ENCODE measurements around the gene CIZ1. TPM values are rescaled to one million over a fixed set of nuclear protein-coding genes. Genes with fewer than 3 reads are reported as not detected.

Gene CIZ1, protein sequence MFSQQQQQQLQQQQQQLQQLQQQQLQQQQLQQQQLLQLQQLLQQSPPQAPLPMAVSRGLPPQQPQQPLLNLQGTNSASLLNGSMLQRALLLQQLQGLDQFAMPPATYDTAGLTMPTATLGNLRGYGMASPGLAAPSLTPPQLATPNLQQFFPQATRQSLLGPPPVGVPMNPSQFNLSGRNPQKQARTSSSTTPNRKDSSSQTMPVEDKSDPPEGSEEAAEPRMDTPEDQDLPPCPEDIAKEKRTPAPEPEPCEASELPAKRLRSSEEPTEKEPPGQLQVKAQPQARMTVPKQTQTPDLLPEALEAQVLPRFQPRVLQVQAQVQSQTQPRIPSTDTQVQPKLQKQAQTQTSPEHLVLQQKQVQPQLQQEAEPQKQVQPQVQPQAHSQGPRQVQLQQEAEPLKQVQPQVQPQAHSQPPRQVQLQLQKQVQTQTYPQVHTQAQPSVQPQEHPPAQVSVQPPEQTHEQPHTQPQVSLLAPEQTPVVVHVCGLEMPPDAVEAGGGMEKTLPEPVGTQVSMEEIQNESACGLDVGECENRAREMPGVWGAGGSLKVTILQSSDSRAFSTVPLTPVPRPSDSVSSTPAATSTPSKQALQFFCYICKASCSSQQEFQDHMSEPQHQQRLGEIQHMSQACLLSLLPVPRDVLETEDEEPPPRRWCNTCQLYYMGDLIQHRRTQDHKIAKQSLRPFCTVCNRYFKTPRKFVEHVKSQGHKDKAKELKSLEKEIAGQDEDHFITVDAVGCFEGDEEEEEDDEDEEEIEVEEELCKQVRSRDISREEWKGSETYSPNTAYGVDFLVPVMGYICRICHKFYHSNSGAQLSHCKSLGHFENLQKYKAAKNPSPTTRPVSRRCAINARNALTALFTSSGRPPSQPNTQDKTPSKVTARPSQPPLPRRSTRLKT
- polyA plus RNA-seq (2013, experiment 1 of 2) = 108 TPM
- polyA plus RNA-seq (2013, experiment 2 of 2) = 110 TPM

DNA sequence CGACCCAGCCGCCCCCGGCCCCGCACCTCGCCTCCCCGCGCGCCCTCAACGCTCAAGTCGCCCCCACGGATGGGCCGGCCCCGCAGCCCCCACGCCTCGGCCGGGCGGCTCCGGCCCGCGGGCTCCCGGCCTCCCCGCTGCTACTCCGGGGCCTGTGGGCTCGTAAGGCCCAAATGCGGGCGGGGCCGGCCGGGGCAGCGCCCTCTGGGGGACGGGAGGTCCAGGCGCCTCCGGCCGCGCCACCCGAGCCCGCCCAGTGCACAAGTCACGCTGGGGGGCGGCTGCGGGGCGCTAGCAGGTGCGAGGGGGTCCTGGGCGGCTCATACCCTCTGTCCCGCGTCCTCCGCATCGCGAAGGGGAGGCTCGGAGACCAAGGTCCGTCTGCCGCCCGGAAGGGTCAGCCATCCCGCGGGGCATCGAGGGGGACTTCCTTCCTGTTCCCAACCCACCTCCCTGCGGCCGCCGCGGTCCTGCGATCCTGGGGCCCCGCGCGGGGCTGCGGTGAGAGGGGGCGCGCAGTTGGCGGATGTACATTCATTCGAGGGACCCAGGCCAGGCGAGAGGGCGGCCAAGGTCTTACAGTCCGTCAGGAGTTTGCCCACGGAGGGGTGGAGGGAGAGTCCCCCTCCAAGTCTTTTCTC is at the start of gene CIZ1:
CIZ1 (minus strand) TSS at position 167 of the 641 bp plus-strand sequence. CDS start 715 bp downstream, outside the sequence.
- H3K18ac ChIP-seq (ENCODE audit: low read length) = peak within 1 kb of the TSS; percentile 64
- H2BK15ac ChIP-seq (replicated peaks; ENCODE audit: low read depth) = no peak within 1 kb of the TSS
- H4K5ac ChIP-seq (ENCODE audit: low read length) = no peak within 1 kb of the TSS
- H3K79me2 ChIP-seq (ENCODE audit: control insufficient read depth, insufficient read depth, low read length) = no peaks in the 10 kb centered on the region
- no peak within 1 kb of the TSS for H3K23ac ChIP-seq (ENCODE audit: low read length)
- H2BK120ac ChIP-seq (ENCODE audit: low read depth, low read length) = no peak within 1 kb of the TSS
- H3K79me1 ChIP-seq (ENCODE audit: low read length) = peaks cover 4% of the 10 kb centered on the region
- H3K56ac ChIP-seq (ENCODE audit: low read length) = peak within 1 kb of the TSS; percentile 93
- no CpG with 5 or more reads among the region's 71 CpGs for WGBS (ENCODE audit: extremely low coverage, insufficient coverage, low lambda C conversion rate)
- peak; percentile 76 for DNase-seq
- H3K4me1 ChIP-seq (ENCODE audit: control insufficient read depth, low read depth, low read length) = peaks cover 2% of the 10 kb centered on the region
- H3K36me3 ChIP-seq (ENCODE audit: control insufficient read depth, insufficient read depth, low read length) = no peaks in the 10 kb centered on the region
- no peaks in the 10 kb centered on the region for H3K27me3 ChIP-seq (ENCODE audit: insufficient read depth, low read length, poor library complexity)
- peak within 1 kb of the TSS; percentile 4 for H3K27ac ChIP-seq (ENCODE audit: low read depth, low read length)
- H2AK5ac ChIP-seq (ENCODE audit: low read length) = peak within 1 kb of the TSS; percentile 22
- no peak within 1 kb of the TSS for H2BK5ac ChIP-seq (ENCODE audit: low read length)
- peak within 1 kb of the TSS; percentile 92 for H3K4me2 ChIP-seq (ENCODE audit: low read length)
- H3K9ac ChIP-seq (ENCODE audit: low read length) = peak within 1 kb of the TSS; percentile 85
- H4K8ac ChIP-seq (ENCODE audit: low read depth, low read length) = peak within 1 kb of the TSS; percentile 67
- peak within 1 kb of the TSS; percentile 89 for H3K4ac ChIP-seq (ENCODE audit: low read depth, low read length)
- H3K4me3 ChIP-seq (ENCODE audit: low read length) = peak within 1 kb of the TSS; percentile 67

DNA sequence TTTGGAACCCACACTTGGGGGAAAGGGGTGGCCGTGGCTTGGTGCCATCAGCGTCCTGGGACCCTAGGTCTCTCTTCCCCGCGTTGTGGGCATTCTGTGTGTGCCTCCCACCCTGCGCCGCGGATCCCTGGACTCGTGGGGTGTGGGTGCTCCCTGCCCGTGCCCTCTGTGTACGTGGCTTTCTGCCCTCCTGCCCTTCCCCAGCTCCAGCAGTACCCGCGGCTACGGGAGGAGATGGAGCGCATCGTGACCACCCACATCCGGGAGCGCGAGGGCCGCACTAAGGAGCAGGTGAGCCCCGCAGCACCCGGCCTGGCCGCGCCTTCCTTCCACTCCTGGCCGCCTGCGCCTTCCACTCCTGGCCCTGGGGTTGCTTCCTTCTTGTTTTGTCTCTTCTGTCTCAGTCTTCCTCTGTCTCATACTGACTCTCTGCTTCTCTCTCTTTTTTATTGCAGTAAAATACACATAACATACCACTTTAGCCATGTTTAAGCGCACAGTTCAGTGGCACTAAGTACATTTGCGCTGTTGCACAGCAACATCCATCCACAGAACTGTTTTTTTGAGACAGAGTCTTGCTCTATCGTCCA is 42.5 kb upstream of the CIZ1 start:
- H4K8ac ChIP-seq (ENCODE audit: low read depth, low read length) = no peak overlapping the region
- H3K79me2 ChIP-seq (ENCODE audit: control insufficient read depth, insufficient read depth, low read length) = no peaks in the 10 kb centered on the region
- no peaks in the 10 kb centered on the region for H3K4me1 ChIP-seq (ENCODE audit: control insufficient read depth, low read depth, low read length)
- no peak overlapping the region for H4K5ac ChIP-seq (ENCODE audit: low read length)
- no CpG with 5 or more reads among the region's 28 CpGs for WGBS (ENCODE audit: extremely low coverage, insufficient coverage, low lambda C conversion rate)
- no peak overlapping the region for H3K9ac ChIP-seq (ENCODE audit: low read length)
- no peak overlapping the region for H2BK15ac ChIP-seq (replicated peaks; ENCODE audit: low read depth)
- H3K36me3 ChIP-seq (ENCODE audit: control insufficient read depth, insufficient read depth, low read length) = no peaks in the 10 kb centered on the region
- H3K18ac ChIP-seq (ENCODE audit: low read length) = no peak overlapping the region
- no peak overlapping the region for H3K56ac ChIP-seq (ENCODE audit: low read length)
- no peak overlapping the region for H3K4me3 ChIP-seq (ENCODE audit: low read length)
- no peak for DNase-seq
- no peak overlapping the region for H3K4me2 ChIP-seq (ENCODE audit: low read length)
- no peak overlapping the region for H2AK5ac ChIP-seq (ENCODE audit: low read length)
- H3K79me1 ChIP-seq (ENCODE audit: low read length) = no peaks in the 10 kb centered on the region
- H3K27me3 ChIP-seq (ENCODE audit: insufficient read depth, low read length, poor library complexity) = no peaks in the 10 kb centered on the region
- no peak overlapping the region for H3K4ac ChIP-seq (ENCODE audit: low read depth, low read length)
- no peak overlapping the region for H3K27ac ChIP-seq (ENCODE audit: low read depth, low read length)
- no peak overlapping the region for H2BK5ac ChIP-seq (ENCODE audit: low read length)
- H2BK120ac ChIP-seq (ENCODE audit: low read depth, low read length) = no peak overlapping the region
- no peak overlapping the region for H3K23ac ChIP-seq (ENCODE audit: low read length)

DNA sequence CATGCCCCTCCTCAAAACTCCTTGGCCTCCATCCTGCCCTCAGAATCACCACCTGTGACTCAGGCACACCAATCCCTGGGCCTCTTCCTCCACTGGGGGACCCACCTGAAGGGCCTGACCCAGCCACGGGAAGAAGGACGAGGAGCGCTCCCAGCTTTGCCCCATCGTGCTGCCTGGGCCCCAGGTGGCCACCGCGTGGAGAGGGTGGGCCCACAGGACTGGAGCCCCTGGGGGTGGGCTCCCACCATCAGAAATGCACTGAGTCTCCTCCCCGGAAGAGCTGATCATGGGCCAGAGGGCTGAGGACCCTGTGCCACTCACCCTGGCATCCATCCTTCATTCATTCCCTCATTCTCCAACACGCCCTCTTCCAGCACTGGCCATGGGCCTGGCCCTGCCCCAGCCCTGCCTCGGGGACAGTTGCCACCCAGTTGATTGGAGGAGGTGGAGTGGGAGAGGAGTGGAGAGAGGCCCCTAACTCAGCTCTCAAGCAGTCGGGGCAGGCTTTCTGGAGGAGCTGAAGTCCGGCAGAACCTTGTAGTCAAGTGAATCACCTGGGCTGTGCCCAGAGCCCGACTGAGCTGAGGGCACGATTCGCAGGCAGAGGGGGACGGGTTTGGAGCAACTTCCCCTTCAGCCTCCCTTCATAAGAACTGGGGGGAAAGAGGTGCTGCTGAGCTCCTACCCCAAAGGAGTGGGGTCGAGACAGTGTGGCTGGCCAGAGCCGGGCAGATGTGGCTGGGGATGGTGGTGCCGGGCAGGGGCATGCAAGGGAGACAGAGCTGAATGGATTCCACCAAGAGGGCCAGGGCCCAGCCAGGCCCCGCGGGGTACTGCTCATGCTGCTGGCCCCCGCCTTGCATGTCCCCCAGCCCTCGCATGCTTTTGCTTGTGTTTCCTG is 41.4 kb upstream of the CIZ1 start:
- no peaks in the 10 kb centered on the region for H3K79me1 ChIP-seq (ENCODE audit: low read length)
- WGBS (ENCODE audit: extremely low coverage, insufficient coverage, low lambda C conversion rate) = no CpG with 5 or more reads among the region's 22 CpGs

DNA sequence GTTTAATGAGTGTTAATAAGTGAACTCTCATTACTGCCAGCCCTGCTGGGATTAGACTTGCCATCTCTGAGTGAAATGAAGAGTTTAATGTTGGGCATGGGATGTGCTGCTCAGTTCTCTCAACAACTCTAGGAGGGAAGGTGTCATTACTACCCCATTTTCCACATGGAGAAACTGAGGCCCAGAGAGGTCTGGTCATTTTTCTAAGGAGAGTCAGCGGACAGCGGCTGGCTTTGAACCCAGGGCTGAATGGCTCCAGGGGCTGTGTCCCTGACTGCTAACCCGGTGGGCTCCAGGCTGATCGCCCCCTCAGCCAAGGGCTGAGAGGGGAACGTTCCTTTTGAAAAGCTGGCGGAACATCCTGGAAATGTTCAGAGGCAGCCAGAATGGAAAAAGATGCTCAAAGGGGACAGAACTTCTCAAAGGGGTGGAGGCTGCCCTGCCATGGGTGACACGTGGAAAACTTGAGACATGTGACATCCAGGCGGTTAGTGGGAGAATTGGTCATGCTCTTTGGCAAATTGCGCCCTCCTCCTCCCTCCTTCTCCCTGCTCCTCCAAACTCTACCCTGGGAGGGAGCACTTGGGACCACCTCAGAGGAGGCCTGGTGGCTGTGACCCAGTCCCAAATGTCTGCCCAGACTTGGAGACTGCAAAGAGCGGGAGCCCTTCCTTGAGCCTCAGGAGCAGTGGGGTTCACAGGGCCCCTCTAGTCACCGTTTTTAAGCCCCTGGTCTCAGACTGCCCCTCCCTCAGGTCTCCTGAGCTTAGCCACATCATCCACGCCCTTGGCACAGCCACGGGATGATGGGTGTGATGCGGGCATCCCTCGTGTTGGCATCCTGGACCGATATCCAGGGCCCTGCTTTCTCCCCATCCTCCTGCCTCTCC is 40.5 kb upstream of the CIZ1 start:
- Histone ChIP-seq H3K79me1 (ENCODE audit: low read length) (no peaks in the 10 kb centered on the region), H3K4ac (ENCODE audit: low read depth, low read length) (no peak overlapping the region), H3K4me1 (ENCODE audit: control insufficient read depth, low read depth, low read length) (no peaks in the 10 kb centered on the region), H2AK5ac (ENCODE audit: low read length) (no peak overlapping the region), H4K8ac (ENCODE audit: low read depth, low read length) (no peak overlapping the region), H3K18ac (ENCODE audit: low read length) (no peak overlapping the region), H3K9ac (ENCODE audit: low read length) (no peak overlapping the region), H3K4me2 (ENCODE audit: low read length) (no peak overlapping the region), H2BK15ac (replicated peaks; ENCODE audit: low read depth) (no peak overlapping the region), H3K27ac (ENCODE audit: low read depth, low read length) (no peak overlapping the region), H4K5ac (ENCODE audit: low read length) (no peak overlapping the region), H3K4me3 (ENCODE audit: low read length) (no peak overlapping the region), H3K23ac (ENCODE audit: low read length) (no peak overlapping the region), H3K27me3 (ENCODE audit: insufficient read depth, low read length, poor library complexity) (no peaks in the 10 kb centered on the region), H3K56ac (ENCODE audit: low read length) (no peak overlapping the region), H3K79me2 (ENCODE audit: control insufficient read depth, insufficient read depth, low read length) (no peaks in the 10 kb centered on the region), H2BK5ac (ENCODE audit: low read length) (no peak overlapping the region), H3K36me3 (ENCODE audit: control insufficient read depth, insufficient read depth, low read length) (no peaks in the 10 kb centered on the region), H2BK120ac (ENCODE audit: low read depth, low read length) (no peak overlapping the region)
- whole genome bisulfite sequencing (ENCODE audit: extremely low coverage, insufficient coverage, low lambda C conversion rate) = no CpG with 5 or more reads among the region's 16 CpGs
- DNase-seq = no peak

More for the DNA sequence above, 41.4 kb upstream of the CIZ1 start:
- no peak overlapping the region for H3K27ac ChIP-seq (ENCODE audit: low read depth, low read length)
- H2AK5ac ChIP-seq (ENCODE audit: low read length) = no peak overlapping the region
- H3K23ac ChIP-seq (ENCODE audit: low read length) = no peak overlapping the region
- no peaks in the 10 kb centered on the region for H3K4me1 ChIP-seq (ENCODE audit: control insufficient read depth, low read depth, low read length)
- no peak overlapping the region for H2BK5ac ChIP-seq (ENCODE audit: low read length)
- H2BK15ac ChIP-seq (replicated peaks; ENCODE audit: low read depth) = no peak overlapping the region
- no peak overlapping the region for H2BK120ac ChIP-seq (ENCODE audit: low read depth, low read length)
- no peaks in the 10 kb centered on the region for H3K36me3 ChIP-seq (ENCODE audit: control insufficient read depth, insufficient read depth, low read length)
- no peak overlapping the region for H4K8ac ChIP-seq (ENCODE audit: low read depth, low read length)
- no peaks in the 10 kb centered on the region for H3K79me2 ChIP-seq (ENCODE audit: control insufficient read depth, insufficient read depth, low read length)
- H3K27me3 ChIP-seq (ENCODE audit: insufficient read depth, low read length, poor library complexity) = no peaks in the 10 kb centered on the region
- no peak for DNase-seq
- H3K18ac ChIP-seq (ENCODE audit: low read length) = no peak overlapping the region
- no peak overlapping the region for H3K4me2 ChIP-seq (ENCODE audit: low read length)
- H4K5ac ChIP-seq (ENCODE audit: low read length) = no peak overlapping the region
- H3K4me3 ChIP-seq (ENCODE audit: low read length) = no peak overlapping the region
- H3K9ac ChIP-seq (ENCODE audit: low read length) = no peak overlapping the region
- H3K4ac ChIP-seq (ENCODE audit: low read depth, low read length) = no peak overlapping the region
- H3K56ac ChIP-seq (ENCODE audit: low read length) = no peak overlapping the region
